RWPE1 (cell line): ENCODE data around the gene TOP3A.

Source experiments
- CTCF ChIA-PET: fragments of 350-600 bp; sonication (Branson Sonifier 250); formaldehyde crosslinking; extraction: SDS; loops from one replicate; lab custom pipeline; 2021; lab: Yijun Ruan, JAX
- POLR2A ChIA-PET: fragments of 400-600 bp; formaldehyde crosslinking; extraction: SDS; loops from one replicate; lab custom pipeline; 2020; ENCODE audit warnings: antibody characterized with exemption; ENCODE audit not compliant: low non-redundant PET; lab: Yijun Ruan, JAX
- DNase-seq: peaks from one replicate; pipeline ENCODE4 v3.0.0; 2012; ENCODE audit warnings: low spot score
- H3K27ac ChIP-seq: fragments of 450-650 bp; 2 replicates; pipeline ENCODE4 v1.5.1; 2017
- CTCF ChIP-seq: fragments of 450-650 bp; conservative IDR thresholded peaks from 2 replicates; pipeline ENCODE4 v1.5.1; 2017; ENCODE audit warnings: low read depth, mild to moderate bottlenecking

The TOP3A gene

GRCh38 chr17:18230288-18231141 is 84.3 kb downstream of the TOP3A start:
- CTCF ChIA-PET = no interaction called here

GRCh38 chr17:18229771-18230170 is 85.0 kb downstream of the TOP3A start:
- CTCF ChIA-PET = no interaction called here

More at GRCh38 chr17:18230288-18231141, 84.3 kb downstream of the TOP3A start:
- H3K27ac ChIP-seq = peak overlapping the region; percentile 97; the same call in 1 of the 2 replicates
- no peak for DNase-seq
- POLR2A ChIA-PET = no interaction called here
- no peak for TF ChIP-seq CTCF

GRCh38 chr17:18229254-18229653 is 85.5 kb downstream of the TOP3A start:
- peak overlapping the region; percentile 80 for H3K27ac ChIP-seq
- POLR2A ChIA-PET = no interaction called here
- CTCF ChIA-PET = no interaction called here
- no peak for TF ChIP-seq CTCF
- DNase-seq = no peak

More at GRCh38 chr17:18229771-18230170, 85.0 kb downstream of the TOP3A start:
- no peak for TF ChIP-seq CTCF
- DNase-seq = no peak
- peak overlapping the region; percentile 97; the same call in 1 of the 2 replicates for H3K27ac ChIP-seq
- POLR2A ChIA-PET = no interaction called here

GRCh38 chr17:18228176-18228682 is 86.6 kb downstream of the TOP3A start:
- CTCF ChIA-PET = no interaction called here

GRCh38 chr17:18227635-18228034 is 87.2 kb downstream of the TOP3A start:
- no peak for DNase-seq
- POLR2A ChIA-PET = no interaction called here
- no peak for TF ChIP-seq CTCF
- CTCF ChIA-PET = no interaction called here
- peak overlapping the region; percentile 80 for H3K27ac ChIP-seq

More at GRCh38 chr17:18228176-18228682, 86.6 kb downstream of the TOP3A start:
- TF ChIP-seq CTCF = no peak
- DNase-seq = no peak
- POLR2A ChIA-PET = no interaction called here
- H3K27ac ChIP-seq = peak overlapping the region; percentile 80

- CTCF ChIA-PET = interaction anchor here (1.3 kb wide), 1 partner anchor 10 kb away, joined by 3 read pairs; no protein-coding TSS in a partner anchor
- TF ChIP-seq CTCF = no peak
- H3K27ac ChIP-seq = peak overlapping the region; percentile 80
- POLR2A ChIA-PET = no interaction called here
- no peak for DNase-seq
These were observed 88.4 kb downstream of the TOP3A start for GRCh38 chr17:18226284-18226945.
